Subcutaneous abdominal adipose tissue (tissue), 5 donors: ENCODE data around the gene ERICH2.

Source experiments
- H3K27ac ChIP-seq: one replicate; pipeline ENCODE4 v1.7.0; 2013; ENCODE audit warnings: low read depth, mild to moderate bottlenecking, inconsistent platforms, low read length, moderate library complexity
- H3K27me3 ChIP-seq, 5 donors: one replicate each; pipeline ENCODE4 v1.7.0; 2013; ENCODE audit warnings: low read length in 5 of 5, inconsistent platforms in 1 of 5; ENCODE audit not compliant: control insufficient read depth in 5 of 5, insufficient read depth in 4 of 5
- H3K36me3 ChIP-seq, 5 donors: one replicate each; pipeline ENCODE4 v1.7.0; 2013; ENCODE audit warnings: low read length in 5 of 5; ENCODE audit not compliant: control insufficient read depth in 5 of 5, insufficient read depth in 5 of 5
- H3K4me1 ChIP-seq, 5 donors: one replicate each; pipeline ENCODE4 v1.7.0; 2013; ENCODE audit warnings: low read length in 5 of 5, mild to moderate bottlenecking in 3 of 5, moderate library complexity in 1 of 5; ENCODE audit not compliant: control insufficient read depth in 5 of 5, insufficient read depth in 5 of 5
- H3K4me3 ChIP-seq, 5 donors: one replicate each; pipeline ENCODE4 v1.7.0; 2013; ENCODE audit warnings: low read length in 5 of 5, low read depth in 1 of 5
- H3K9ac ChIP-seq, 5 donors: one replicate each; pipeline ENCODE4 v1.7.0; 2013; ENCODE audit warnings: low read length in 5 of 5, mild to moderate bottlenecking in 4 of 5, moderate library complexity in 3 of 5
- H3K9me3 ChIP-seq, 5 donors: one replicate each; pipeline ENCODE4 v1.7.0; 2013; ENCODE audit warnings: low read length in 5 of 5; ENCODE audit not compliant: control insufficient read depth in 5 of 5
- donor health status: healthy.
- donor health status: healthy.
- donor health status: healthy.
- donor health status: healthy.
- donor health status: healthy.

Gene ERICH2

GRCh38 chr2:170831115-170831514 lies 60.9 kb downstream of the ERICH2 start:
- no peaks in the 10 kb centered on the region for H3K4me1 ChIP-seq

GRCh38 chr2:170836027-170836426 lies 65.8 kb downstream of the ERICH2 start:
- Histone ChIP-seq H3K4me3 (no peak overlapping the region), H3K9ac (no peak overlapping the region), H3K36me3 (no peaks in the 10 kb centered on the region), H3K9me3 (peaks cover 0 to 5% (median 0%) of the 10 kb centered on the region in 5 donors), H3K27me3 (no peaks in the 10 kb centered on the region), H3K27ac (no peak overlapping the region), H3K4me1 (peaks cover 0 to 10% (median 0%) of the 10 kb centered on the region in 5 donors)

More at GRCh38 chr2:170831115-170831514, 60.9 kb downstream of the ERICH2 start:
- Histone ChIP-seq H3K27ac (no peak overlapping the region), H3K36me3 (no peaks in the 10 kb centered on the region), H3K9me3 (no peaks in the 10 kb centered on the region), H3K4me3 (no peak overlapping the region), H3K27me3 (peaks cover 4 to 26% (median 14%) of the 10 kb centered on the region in 5 donors), H3K9ac (no peak overlapping the region)

GRCh38 chr2:170840717-170841210 lies 70.6 kb downstream of the ERICH2 start:
- Histone ChIP-seq H3K4me1 (peaks cover 0 to 10% (median 0%) of the 10 kb centered on the region in 5 donors), H3K27me3 (peaks cover 0 to 3% (median 0%) of the 10 kb centered on the region in 5 donors)

GRCh38 chr2:170842785-170843184 lies 72.6 kb downstream of the ERICH2 start:
- Histone ChIP-seq H3K4me1 (peaks cover 0 to 8% (median 0%) of the 10 kb centered on the region in 5 donors), H3K36me3 (no peaks in the 10 kb centered on the region), H3K9me3 (peaks cover 0 to 5% (median 0%) of the 10 kb centered on the region in 5 donors), H3K4me3 (no peak overlapping the region), H3K27me3 (peaks cover 0 to 3% (median 0%) of the 10 kb centered on the region in 5 donors), H3K27ac (no peak overlapping the region), H3K9ac (no peak overlapping the region)

More at GRCh38 chr2:170840717-170841210, 70.6 kb downstream of the ERICH2 start:
- H3K36me3 ChIP-seq = no peaks in the 10 kb centered on the region
- H3K9ac ChIP-seq = no peak overlapping the region
- H3K4me3 ChIP-seq = no peak overlapping the region
- H3K9me3 ChIP-seq = peaks cover 0 to 5% (median 0%) of the 10 kb centered on the region in 5 donors
- no peak overlapping the region for H3K27ac ChIP-seq

GRCh38 chr2:170843656-170844055 lies 73.5 kb downstream of the ERICH2 start:
- Histone ChIP-seq H3K9ac (no peak overlapping the region), H3K9me3 (peaks cover 0 to 5% (median 0%) of the 10 kb centered on the region in 5 donors), H3K27ac (no peak overlapping the region), H3K27me3 (peaks cover 0 to 3% (median 0%) of the 10 kb centered on the region in 5 donors), H3K4me3 (no peak overlapping the region), H3K36me3 (no peaks in the 10 kb centered on the region), H3K4me1 (no peaks in the 10 kb centered on the region)

GRCh38 chr2:170845343-170845742 lies 75.2 kb downstream of the ERICH2 start:
- H3K9ac ChIP-seq = no peak overlapping the region
- peaks cover 0 to 2% (median 0%) of the 10 kb centered on the region in 5 donors for H3K9me3 ChIP-seq
- H3K27ac ChIP-seq = no peak overlapping the region
- peaks cover 0 to 3% (median 0%) of the 10 kb centered on the region in 5 donors for H3K27me3 ChIP-seq
- H3K4me1 ChIP-seq = no peaks in the 10 kb centered on the region
- H3K4me3 ChIP-seq = no peak overlapping the region
- no peaks in the 10 kb centered on the region for H3K36me3 ChIP-seq

GRCh38 chr2:170846314-170846713 lies 76.1 kb downstream of the ERICH2 start:
- H3K4me1 ChIP-seq = no peaks in the 10 kb centered on the region

GRCh38 chr2:170847716-170848115 lies 77.5 kb downstream of the ERICH2 start:
- Histone ChIP-seq H3K4me1 (no peaks in the 10 kb centered on the region), H3K27me3 (peaks cover 0 to 3% (median 0%) of the 10 kb centered on the region in 5 donors), H3K4me3 (no peak overlapping the region)

More at GRCh38 chr2:170846314-170846713, 76.1 kb downstream of the ERICH2 start:
- H3K27me3 ChIP-seq = peaks cover 0 to 3% (median 0%) of the 10 kb centered on the region in 5 donors
- H3K36me3 ChIP-seq = no peaks in the 10 kb centered on the region
- no peak overlapping the region for H3K9ac ChIP-seq
- H3K27ac ChIP-seq = no peak overlapping the region
- H3K4me3 ChIP-seq = no peak overlapping the region
- peaks cover 0 to 2% (median 0%) of the 10 kb centered on the region in 5 donors for H3K9me3 ChIP-seq

More at GRCh38 chr2:170847716-170848115, 77.5 kb downstream of the ERICH2 start:
- Histone ChIP-seq H3K9ac (no peak overlapping the region), H3K9me3 (peaks cover 0 to 2% (median 0%) of the 10 kb centered on the region in 5 donors), H3K36me3 (no peaks in the 10 kb centered on the region), H3K27ac (no peak overlapping the region)
